T-helper 2 cell treated with Interferon-gamma antibody and Interleukin-4, amounts not matched to agents 100 ng/mL and 5 ng/mL, for 36 hours (primary cell): Measurements from ENCODE around the gene KCNJ3. TPM values are rescaled to one million over a fixed set of nuclear protein-coding genes. Genes with fewer than 3 reads are reported as not detected.
"Not testable (repeated sequence)": the region's sequence is repeated elsewhere in the genome, so short reads cannot be mapped to it uniquely, and the experiment has no call there.

Experiments
- intact Hi-C: fragments of 100-400 bp; cut with micrococcal nuclease; formaldehyde crosslinking; loops from one replicate; pipeline ENCODE4 v1.15.1; 2023
- total RNA-seq: library from RNA; stranded (reverse); gene quantifications from 2 replicates; pipeline ENCODE4 v1.2.3, GENCODE V29; 2022

The KCNJ3 gene
- total RNA-seq, 1 donor from 2014 or later = not detected

GRCh38 chr2:154837035-154837434 lies 138.5 kb downstream of the KCNJ3 start:
- intact Hi-C loops = no loop called here

GRCh38 chr2:154844513-154844912 lies 146.0 kb downstream of the KCNJ3 start:
- intact Hi-C loops = no loop called here

- intact Hi-C loops = no loop called here
These were observed 148.3 kb downstream of the KCNJ3 start for GRCh38 chr2:154846842-154847241.

- intact Hi-C loops = no loop called here
These were observed 151.0 kb downstream of the KCNJ3 start for GRCh38 chr2:154849482-154849881.

GRCh38 chr2:154850532-154850931 lies 152.0 kb downstream of the KCNJ3 start:
- intact Hi-C loops = no loop called here

- intact Hi-C loops = no loop called here
These were observed 156.6 kb downstream of the KCNJ3 start for GRCh38 chr2:154855138-154855537.

- intact Hi-C loops = not testable (repeated sequence)
These were observed 168.7 kb downstream of the KCNJ3 start for GRCh38 chr2:154867151-154867550.

GRCh38 chr2:154875999-154876398 lies 177.5 kb downstream of the KCNJ3 start:
- intact Hi-C loops = no loop called here

- intact Hi-C loops = no loop called here
These were observed 184.2 kb downstream of the KCNJ3 start for GRCh38 chr2:154882725-154883124.

GRCh38 chr2:154886316-154886715 lies 187.8 kb downstream of the KCNJ3 start:
- intact Hi-C loops = no loop called here

GRCh38 chr2:154898269-154898668 lies 199.8 kb downstream of the KCNJ3 start:
- intact Hi-C loops = no loop called here

GRCh38 chr2:154901063-154901462 lies 202.6 kb downstream of the KCNJ3 start:
- intact Hi-C loops = no loop called here
